ENCODE measurements around the gene C18orf63.

DNA sequence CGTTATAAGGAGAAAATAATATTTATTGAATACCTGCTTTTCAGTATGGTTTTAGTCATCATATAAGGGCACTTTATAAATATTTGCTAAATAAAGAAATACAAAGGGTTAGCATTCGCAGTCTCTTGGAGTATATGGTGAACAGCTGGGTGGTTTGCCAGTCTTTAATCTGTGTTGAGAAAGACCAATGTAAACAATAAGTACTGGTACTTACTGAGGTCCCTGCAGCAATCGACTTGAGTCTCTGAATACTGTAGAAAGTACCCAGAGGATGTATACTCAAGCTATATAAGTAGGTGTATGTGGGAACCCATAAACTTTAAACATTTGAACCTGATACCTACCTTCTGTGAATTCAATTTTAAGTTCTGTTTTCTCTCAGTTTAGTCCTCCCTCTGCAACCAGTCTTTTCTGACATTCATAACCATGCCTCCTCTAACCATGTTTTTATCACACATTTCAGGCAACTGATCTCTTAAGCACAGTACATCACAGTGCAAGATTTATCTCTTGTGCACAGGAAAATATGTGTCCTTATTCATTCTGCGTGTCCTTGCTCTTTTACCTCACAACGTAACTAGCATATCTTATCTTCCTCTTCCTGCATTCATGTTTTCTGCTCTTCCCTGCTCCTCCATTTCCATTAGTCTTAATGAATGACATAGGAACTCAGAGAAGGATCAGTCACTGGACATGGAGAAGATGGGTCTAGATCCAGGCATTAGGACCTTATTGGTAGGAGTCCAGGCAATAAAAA, 21.7 kb downstream of the C18orf63 start:
- no peak for TF ChIP-seq CTCF (IDR thresholded peaks at IDR 0.05; ENCODE audit: poor library complexity, severe bottlenecking)
- no peak for TF ChIP-seq POLR2AphosphoS5 (IDR thresholded peaks at IDR 0.05)
- TF ChIP-seq, protein P1, sequence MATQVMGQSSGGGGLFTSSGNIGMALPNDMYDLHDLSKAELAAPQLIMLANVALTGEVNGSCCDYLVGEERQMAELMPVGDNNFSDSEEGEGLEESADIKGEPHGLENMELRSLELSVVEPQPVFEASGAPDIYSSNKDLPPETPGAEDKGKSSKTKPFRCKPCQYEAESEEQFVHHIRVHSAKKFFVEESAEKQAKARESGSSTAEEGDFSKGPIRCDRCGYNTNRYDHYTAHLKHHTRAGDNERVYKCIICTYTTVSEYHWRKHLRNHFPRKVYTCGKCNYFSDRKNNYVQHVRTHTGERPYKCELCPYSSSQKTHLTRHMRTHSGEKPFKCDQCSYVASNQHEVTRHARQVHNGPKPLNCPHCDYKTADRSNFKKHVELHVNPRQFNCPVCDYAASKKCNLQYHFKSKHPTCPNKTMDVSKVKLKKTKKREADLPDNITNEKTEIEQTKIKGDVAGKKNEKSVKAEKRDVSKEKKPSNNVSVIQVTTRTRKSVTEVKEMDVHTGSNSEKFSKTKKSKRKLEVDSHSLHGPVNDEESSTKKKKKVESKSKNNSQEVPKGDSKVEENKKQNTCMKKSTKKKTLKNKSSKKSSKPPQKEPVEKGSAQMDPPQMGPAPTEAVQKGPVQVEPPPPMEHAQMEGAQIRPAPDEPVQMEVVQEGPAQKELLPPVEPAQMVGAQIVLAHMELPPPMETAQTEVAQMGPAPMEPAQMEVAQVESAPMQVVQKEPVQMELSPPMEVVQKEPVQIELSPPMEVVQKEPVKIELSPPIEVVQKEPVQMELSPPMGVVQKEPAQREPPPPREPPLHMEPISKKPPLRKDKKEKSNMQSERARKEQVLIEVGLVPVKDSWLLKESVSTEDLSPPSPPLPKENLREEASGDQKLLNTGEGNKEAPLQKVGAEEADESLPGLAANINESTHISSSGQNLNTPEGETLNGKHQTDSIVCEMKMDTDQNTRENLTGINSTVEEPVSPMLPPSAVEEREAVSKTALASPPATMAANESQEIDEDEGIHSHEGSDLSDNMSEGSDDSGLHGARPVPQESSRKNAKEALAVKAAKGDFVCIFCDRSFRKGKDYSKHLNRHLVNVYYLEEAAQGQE (IDR thresholded peaks at IDR 0.05; ENCODE audit: borderline replicate concordance): no peak
- TF ChIP-seq EZH2 (IDR thresholded peaks at IDR 0.05; ENCODE audit: borderline replicate concordance, insufficient read depth, low read length, poor library complexity, severe bottlenecking): no peak
- TF ChIP-seq EP300 (conservative IDR thresholded peaks at IDR 0.05; ENCODE audit: poor library complexity, severe bottlenecking): no peak
- no peak for TF ChIP-seq MXI1 (conservative IDR thresholded peaks at IDR 0.05; ENCODE audit: poor library complexity, severe bottlenecking)
- no peak for TF ChIP-seq SMC3 (conservative IDR thresholded peaks at IDR 0.05; ENCODE audit: poor library complexity)
- no peak for TF ChIP-seq RAD21 (conservative IDR thresholded peaks at IDR 0.05)

All from neural cell (in vitro differentiated cells).